Measurements from ENCODE around the gene TIFAB.

GRCh38 chr5:135468541-135468940 is 16.4 kb upstream of the TIFAB start:
- TF ChIP-seq CTCF (conservative IDR thresholded peaks at IDR 0.05; ENCODE audit: low read depth in 2 of 2) (no peak), REST (IDR thresholded peaks at IDR 0.05; ENCODE audit: unreplicated experiment) (no peak), EZH2 (IDR thresholded peaks at IDR 0.05; ENCODE audit: low read depth, unreplicated experiment) (no peak), CREB1 (CRISPR knock-in tag; IDR thresholded peaks at IDR 0.05; ENCODE audit: low read depth) (no peak), POLR2AphosphoS5 (IDR thresholded peaks at IDR 0.05; ENCODE audit: low read depth) (no peak), JUNB (IDR thresholded peaks at IDR 0.05; ENCODE audit: unreplicated experiment) (no peak), EZH2phosphoT487 (IDR thresholded peaks at IDR 0.05; ENCODE audit: unreplicated experiment) (no peak), STAT1 (IDR thresholded peaks at IDR 0.05; ENCODE audit: unreplicated experiment) (no peak), NANOG (IDR thresholded peaks at IDR 0.05; ENCODE audit: borderline replicate concordance) (no peak), ZNF331 (CRISPR knock-in tag; IDR thresholded peaks at IDR 0.05; ENCODE audit: low read depth) (no peak), ZNF114 (CRISPR knock-in tag; IDR thresholded peaks at IDR 0.05) (no peak), ZNF462 (CRISPR knock-in tag; IDR thresholded peaks at IDR 0.05) (no peak)

All from GM23338 (cell line).